ENCODE data around the gene SLC6A11.

DNA sequence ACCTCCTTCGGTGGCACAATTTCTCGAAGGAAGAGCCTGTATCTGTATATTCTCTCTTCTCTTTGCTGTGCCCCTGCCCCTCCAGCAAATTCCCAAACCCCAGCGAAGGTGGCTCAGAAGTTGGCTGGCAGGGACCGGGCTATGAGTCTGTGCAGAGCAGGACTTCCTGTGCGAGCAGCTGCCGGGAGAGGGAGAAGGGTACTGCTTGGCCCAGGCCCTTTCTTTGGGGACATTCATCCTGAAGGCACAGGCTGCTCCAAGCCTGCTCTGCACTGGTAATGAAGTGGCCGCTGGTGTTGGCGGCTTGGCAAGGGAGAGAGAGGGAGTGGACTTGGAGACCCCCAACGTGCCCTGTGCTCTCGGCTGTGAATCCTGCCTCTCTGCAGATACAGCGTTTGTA is 1.5 kb downstream of the SLC6A11 start:
- TF ChIP-seq, protein P1, sequence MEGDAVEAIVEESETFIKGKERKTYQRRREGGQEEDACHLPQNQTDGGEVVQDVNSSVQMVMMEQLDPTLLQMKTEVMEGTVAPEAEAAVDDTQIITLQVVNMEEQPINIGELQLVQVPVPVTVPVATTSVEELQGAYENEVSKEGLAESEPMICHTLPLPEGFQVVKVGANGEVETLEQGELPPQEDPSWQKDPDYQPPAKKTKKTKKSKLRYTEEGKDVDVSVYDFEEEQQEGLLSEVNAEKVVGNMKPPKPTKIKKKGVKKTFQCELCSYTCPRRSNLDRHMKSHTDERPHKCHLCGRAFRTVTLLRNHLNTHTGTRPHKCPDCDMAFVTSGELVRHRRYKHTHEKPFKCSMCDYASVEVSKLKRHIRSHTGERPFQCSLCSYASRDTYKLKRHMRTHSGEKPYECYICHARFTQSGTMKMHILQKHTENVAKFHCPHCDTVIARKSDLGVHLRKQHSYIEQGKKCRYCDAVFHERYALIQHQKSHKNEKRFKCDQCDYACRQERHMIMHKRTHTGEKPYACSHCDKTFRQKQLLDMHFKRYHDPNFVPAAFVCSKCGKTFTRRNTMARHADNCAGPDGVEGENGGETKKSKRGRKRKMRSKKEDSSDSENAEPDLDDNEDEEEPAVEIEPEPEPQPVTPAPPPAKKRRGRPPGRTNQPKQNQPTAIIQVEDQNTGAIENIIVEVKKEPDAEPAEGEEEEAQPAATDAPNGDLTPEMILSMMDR (IDR thresholded peaks at IDR 0.05): no peak
- TF ChIP-seq POLR2A (IDR thresholded peaks at IDR 0.05): no peak

Data from lower leg skin (tissue), 3 donors.